ENCODE results near the gene CES3.
"Not testable (repeated sequence)": the region's sequence is repeated elsewhere in the genome, so short reads cannot be mapped to it uniquely, and the experiment has no call there.

DNA sequence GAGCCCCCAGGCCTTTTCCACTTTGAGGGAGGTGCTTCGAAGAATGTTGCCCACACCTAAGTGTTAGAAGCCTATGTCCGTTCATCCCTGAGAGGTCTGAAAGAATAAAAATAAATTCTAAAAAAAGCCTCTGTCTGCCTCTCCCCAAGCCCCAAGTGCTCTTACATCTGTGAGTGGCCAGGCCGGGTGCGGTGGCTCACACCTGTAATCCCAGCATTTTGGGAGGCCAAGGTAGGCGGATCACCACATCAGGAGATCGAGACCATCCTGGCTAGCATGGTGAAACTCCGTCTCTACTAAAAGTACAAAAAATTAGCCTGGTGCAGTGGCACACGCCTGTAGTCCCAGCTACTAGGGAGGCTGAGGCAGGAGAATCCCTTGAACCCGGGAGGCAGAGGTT is 16.1 kb upstream of the CES3 start:
- TF ChIP-seq, protein P1, sequence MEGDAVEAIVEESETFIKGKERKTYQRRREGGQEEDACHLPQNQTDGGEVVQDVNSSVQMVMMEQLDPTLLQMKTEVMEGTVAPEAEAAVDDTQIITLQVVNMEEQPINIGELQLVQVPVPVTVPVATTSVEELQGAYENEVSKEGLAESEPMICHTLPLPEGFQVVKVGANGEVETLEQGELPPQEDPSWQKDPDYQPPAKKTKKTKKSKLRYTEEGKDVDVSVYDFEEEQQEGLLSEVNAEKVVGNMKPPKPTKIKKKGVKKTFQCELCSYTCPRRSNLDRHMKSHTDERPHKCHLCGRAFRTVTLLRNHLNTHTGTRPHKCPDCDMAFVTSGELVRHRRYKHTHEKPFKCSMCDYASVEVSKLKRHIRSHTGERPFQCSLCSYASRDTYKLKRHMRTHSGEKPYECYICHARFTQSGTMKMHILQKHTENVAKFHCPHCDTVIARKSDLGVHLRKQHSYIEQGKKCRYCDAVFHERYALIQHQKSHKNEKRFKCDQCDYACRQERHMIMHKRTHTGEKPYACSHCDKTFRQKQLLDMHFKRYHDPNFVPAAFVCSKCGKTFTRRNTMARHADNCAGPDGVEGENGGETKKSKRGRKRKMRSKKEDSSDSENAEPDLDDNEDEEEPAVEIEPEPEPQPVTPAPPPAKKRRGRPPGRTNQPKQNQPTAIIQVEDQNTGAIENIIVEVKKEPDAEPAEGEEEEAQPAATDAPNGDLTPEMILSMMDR (IDR thresholded peaks at IDR 0.05) = not testable (repeated sequence)
- not testable (repeated sequence) for TF ChIP-seq POLR2A (IDR thresholded peaks at IDR 0.05)
